ENCODE measurements around the gene RNF128. TPM values are rescaled to one million over a fixed set of nuclear protein-coding genes. Genes with fewer than 3 reads are reported as not detected.

The RNF128 gene
- total and polyA plus RNA-seq, 2 of the 13 experiments (the other 11 are each of a cell fraction or from before 2014, with no cell fraction given): 18.5 to 43.5 TPM

GRCh38 chrX:106692425-106693065 lies 34.0 kb upstream of the RNF128 start (continued):
- TF ChIP-seq ZNF710 (CRISPR knock-in tag; IDR thresholded peaks at IDR 0.05; ENCODE audit: borderline replicate concordance) (peak; percentile 84; the same call in 1 of the 2 replicates), PHF21A (CRISPR knock-in tag; IDR thresholded peaks at IDR 0.05) (0 out of 2 replicates have a peak, but pooled peaks have one; percentile 25), PAXIP1 (CRISPR knock-in tag; conservative IDR thresholded peaks at IDR 0.05) (peak; percentile 53), DR1 (CRISPR knock-in tag; IDR thresholded peaks at IDR 0.05) (no peak), KDM6A (CRISPR knock-in tag; IDR thresholded peaks at IDR 0.05; ENCODE audit: low read depth) (no peak), FOXO1 (CRISPR knock-in tag; IDR thresholded peaks at IDR 0.05) (0 out of 2 replicates have a peak, but pooled peaks have one; percentile 20), PPARG (CRISPR knock-in tag; conservative IDR thresholded peaks at IDR 0.05) (peak; percentile 92), ARID5B (CRISPR knock-in tag; IDR thresholded peaks at IDR 0.05) (peak; percentile 40), BCL6 (CRISPR knock-in tag; IDR thresholded peaks at IDR 0.05) (peak; percentile 30; the same call in 1 of the 2 replicates), ZNF672 (CRISPR knock-in tag; IDR thresholded peaks at IDR 0.05) (no peak), CTCF (CRISPR knock-in tag; IDR thresholded peaks at IDR 0.05) (peak; percentile 45), FOXA1 (IDR thresholded peaks at IDR 0.05) (no peak), FOXA1 (CRISPR knock-in tag; IDR thresholded peaks at IDR 0.05) (0 out of 2 replicates have a peak, but pooled peaks have one; percentile 25), GATAD2A (CRISPR knock-in tag; IDR thresholded peaks at IDR 0.05) (peak; percentile 46), SMYD3 (CRISPR knock-in tag; IDR thresholded peaks at IDR 0.05) (no peak), HDAC6 (IDR thresholded peaks at IDR 0.05; ENCODE audit: low read depth, low read length) (no peak), FOXP4 (CRISPR knock-in tag; IDR thresholded peaks at IDR 0.05) (0 out of 2 replicates have a peak, but pooled peaks have one; percentile 5)

Data from HepG2 (cell line).